ENCODE data around the gene CLIC4.

GRCh38 chr1:24782689-24783088, 37.4 kb downstream of the CLIC4 start:
- TF ChIP-seq CTCF (IDR thresholded peaks at IDR 0.05), result no peak
- no peak for TF ChIP-seq POLR2A (IDR thresholded peaks at IDR 0.05)
